GM23338 (cell line): ENCODE data around the gene IL1RN. TPM values are rescaled to one million over a fixed set of nuclear protein-coding genes. Genes with fewer than 3 reads are reported as not detected.
"Not testable (repeated sequence)": the region's sequence is repeated elsewhere in the genome, so short reads cannot be mapped to it uniquely, and the experiment has no call there.

Experiments
- ATAC-seq: fragments of 200-7000 bp; cut with Tn5 transposase; 3 replicates; pipeline ENCODE4 v1.9.1; 2020
- DNase-seq: peaks from one replicate; pipeline ENCODE4 v3.0.0-alpha.2; 2015; ENCODE audit warnings: low spot score
- H2AFZ ChIP-seq: fragments of 200-600 bp; sonication (generic); 2 replicates; pipeline ENCODE4 v1.8.0; 2016; ENCODE audit warnings: antibody characterized with exemption, mild to moderate bottlenecking, moderate library complexity
- H3F3A ChIP-seq: fragments of 200-600 bp; sonication (generic); replicated peaks from 2 replicates; pipeline ENCODE4 v1.8.0; 2017; ENCODE audit warnings: antibody characterized with exemption, mixed run types, low read depth
- H3K27ac ChIP-seq: fragments of 200-600 bp; sonication (generic); 2 replicates; pipeline ENCODE4 v1.6.1; 2016; ENCODE audit warnings: low read depth
- H3K27me3 ChIP-seq: fragments of 200-600 bp; sonication (generic); 2 replicates; pipeline ENCODE4 v1.8.0; 2016; ENCODE audit warnings: mild to moderate bottlenecking, mixed run types, moderate library complexity; ENCODE audit not compliant: insufficient read depth
- H3K36me3 ChIP-seq: fragments of 200-600 bp; sonication (generic); 2 replicates; pipeline ENCODE4 v1.8.0; 2016; ENCODE audit warnings: mild to moderate bottlenecking; ENCODE audit not compliant: insufficient read depth
- H3K4me1 ChIP-seq: fragments of 200-600 bp; sonication (generic); 2 replicates; pipeline ENCODE4 v1.8.0; 2016; ENCODE audit warnings: mild to moderate bottlenecking, moderate library complexity; ENCODE audit not compliant: insufficient read depth
- H3K4me2 ChIP-seq: fragments of 200-600 bp; sonication (generic); 2 replicates; pipeline ENCODE4 v1.7.1; 2017; ENCODE audit warnings: mixed run types
- H3K4me3 ChIP-seq: fragments of 200-600 bp; sonication (generic); 2 replicates; pipeline ENCODE4 v1.6.1; 2016; ENCODE audit warnings: mixed run types
- H3K79me2 ChIP-seq: fragments of 200-600 bp; sonication (generic); replicated peaks from 2 replicates; pipeline ENCODE4 v1.8.0; 2017; ENCODE audit warnings: mild to moderate bottlenecking; ENCODE audit not compliant: insufficient read depth
- H3K9me2 ChIP-seq: fragments of 200-600 bp; sonication (generic); 2 replicates; pipeline ENCODE4 v1.8.0; 2017; ENCODE audit not compliant: insufficient read depth
- H4K20me1 ChIP-seq: fragments of 200-600 bp; sonication (generic); replicated peaks from 2 replicates; pipeline ENCODE4 v1.8.0; 2017; ENCODE audit warnings: mild to moderate bottlenecking; ENCODE audit not compliant: insufficient read depth
- H3K27ac Mint-ChIP-seq: 2 replicates; pipeline ENCODE4 v1.8.0; 2020; ENCODE audit warnings: inconsistent platforms, mild to moderate bottlenecking, moderate library complexity, mixed read lengths
- H3K27me3 Mint-ChIP-seq: 3 replicates; pipeline ENCODE4 v1.8.0; 2022; ENCODE audit warnings: low read depth, mild to moderate bottlenecking, moderate library complexity, mixed read lengths, inconsistent platforms; ENCODE audit not compliant: insufficient read depth, poor library complexity
- H3K36me3 Mint-ChIP-seq: 3 replicates; pipeline ENCODE4 v1.8.0; 2021; ENCODE audit warnings: low read depth, mild to moderate bottlenecking, inconsistent platforms, moderate library complexity, mixed read lengths
- H3K4me1 Mint-ChIP-seq: 3 replicates; pipeline ENCODE4 v1.8.0; 2020; ENCODE audit warnings: mild to moderate bottlenecking, inconsistent platforms, mixed read lengths
- H3K4me3 Mint-ChIP-seq: 3 replicates; pipeline ENCODE4 v1.8.0; 2021; ENCODE audit warnings: moderate library complexity, mild to moderate bottlenecking, inconsistent platforms, mixed read lengths
- H3K9me3 Mint-ChIP-seq: 3 replicates; pipeline ENCODE4 v1.8.0; 2020; ENCODE audit warnings: moderate library complexity, mild to moderate bottlenecking, inconsistent platforms, mixed read lengths
- NANOG ChIP-seq: IDR thresholded peaks from 2 replicates; pipeline ENCODE4 v1.6.1; 2016; ENCODE audit warnings: antibody characterized with exemption, borderline replicate concordance
- ZNF462 ChIP-seq: fragments of 250-450 bp; sonication (Bioruptor Pico); IDR thresholded peaks from 2 replicates; pipeline ENCODE4 v1.5.0; 2020; ENCODE audit warnings: mild to moderate bottlenecking, moderate library complexity
- polyA plus RNA-seq: library from polyadenylated mRNA; unstranded; fragments of >200 nt; fragmentation: Nextera tagmentation; extraction: Ambion mirVana; gene quantifications from 2 replicates; pipeline ENCODE4 v1.2.1, GENCODE V29; 2016
- total RNA-seq: library from RNA; depleted of rRNA; stranded (reverse); fragments of >200 nt; shearing (Covaris generic); gene quantifications from 2 replicates; pipeline ENCODE4 v1.2.3, GENCODE V29; 2014

The IL1RN gene
- total and polyA plus RNA-seq, 2 experiments from 2014 or later, result not detected

DNA sequence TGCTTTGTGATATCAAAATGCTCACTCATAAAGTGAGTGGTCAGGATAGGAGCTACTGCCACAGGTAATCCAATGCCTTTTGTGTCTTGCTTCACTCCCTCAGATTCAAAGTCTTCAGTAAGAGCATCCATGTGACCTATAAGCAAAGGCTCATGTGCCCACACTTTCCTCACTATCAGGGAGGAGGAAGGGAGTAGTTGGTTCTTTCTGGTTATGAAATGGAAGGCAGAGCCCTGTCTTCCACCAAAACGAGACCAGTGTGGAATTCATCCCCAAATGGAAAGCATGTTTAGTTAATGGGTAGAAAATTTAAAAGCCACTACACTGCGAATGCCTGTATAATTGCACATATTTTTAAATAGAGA is 33.8 kb upstream of the IL1RN start (continued):
- TF ChIP-seq ZNF462 (no peak), NANOG (no peak)

GRCh38 chr2:113096306-113096705 is 31.1 kb upstream of the IL1RN start:
- not testable (repeated sequence) for H3K36me3 Mint-ChIP-seq, H3K27ac Mint-ChIP-seq

GRCh38 chr2:113096842-113097618 is 30.4 kb upstream of the IL1RN start:
- not testable (repeated sequence) for H3K4me1 ChIP-seq, H3K27ac ChIP-seq, H2AFZ ChIP-seq, H3K36me3 ChIP-seq, H3K79me2 ChIP-seq, H3K27ac Mint-ChIP-seq, DNase-seq, H3K27me3 ChIP-seq, ATAC-seq, H3K4me3 ChIP-seq, H3K4me2 ChIP-seq, H3K4me1 Mint-ChIP-seq, H3K9me2 ChIP-seq, H3K27me3 Mint-ChIP-seq, H3K36me3 Mint-ChIP-seq, H3K4me3 Mint-ChIP-seq, H4K20me1 ChIP-seq, H3F3A ChIP-seq
- peaks cover 24% of the 10 kb centered on the region for H3K9me3 Mint-ChIP-seq

More at GRCh38 chr2:113096306-113096705, 31.1 kb upstream of the IL1RN start:
- not testable (repeated sequence) for DNase-seq, H3K27me3 Mint-ChIP-seq, H4K20me1 ChIP-seq, ATAC-seq, H3K4me1 Mint-ChIP-seq, H3K9me2 ChIP-seq, H3K79me2 ChIP-seq, H3K4me1 ChIP-seq, H3K27ac ChIP-seq, H2AFZ ChIP-seq, H3K4me3 Mint-ChIP-seq, H3K4me2 ChIP-seq, H3K36me3 ChIP-seq, H3K27me3 ChIP-seq, H3K4me3 ChIP-seq, H3F3A ChIP-seq
- H3K9me3 Mint-ChIP-seq, result peaks cover 24% of the 10 kb centered on the region
